ENCODE results near the gene CBX2. TPM values are rescaled to one million over a fixed set of nuclear protein-coding genes. Genes with fewer than 3 reads are reported as not detected.
"Not testable (repeated sequence)": the region's sequence is repeated elsewhere in the genome, so short reads cannot be mapped to it uniquely, and the experiment has no call there.

Gene CBX2
- total RNA-seq, 2 experiments from 2014 or later, result 2.5 to 3.1 TPM

DNA sequence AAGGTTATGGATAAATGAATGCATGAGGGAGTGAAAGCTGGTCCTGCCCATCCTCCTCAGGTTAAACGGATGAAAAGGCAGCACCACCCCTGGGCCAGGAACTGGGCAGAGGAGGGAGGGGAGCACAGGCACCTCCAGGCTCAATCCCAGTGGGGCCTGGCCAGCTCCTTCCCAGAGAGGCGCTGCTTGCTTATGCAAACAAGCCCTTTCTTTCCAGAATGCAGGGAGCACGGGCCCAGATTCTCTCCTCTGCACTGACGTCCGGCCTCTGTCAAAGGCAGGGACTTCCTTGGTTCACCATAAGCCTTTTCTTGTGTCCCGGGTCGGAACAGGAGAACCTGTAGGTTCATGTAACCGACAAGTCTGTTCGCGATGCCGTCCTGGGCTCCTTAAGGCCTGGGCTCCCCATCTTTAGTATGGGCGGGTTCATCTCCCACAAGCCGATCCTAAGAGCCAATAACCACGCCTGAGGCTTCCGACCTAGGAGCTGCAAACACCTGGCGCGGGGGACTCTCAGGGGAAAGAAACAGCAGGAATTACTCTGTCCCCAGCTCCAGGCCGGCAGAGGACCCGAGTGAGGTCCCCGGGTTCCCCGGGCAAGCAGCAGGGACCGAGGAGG, 30.9 kb upstream of the CBX2 start:
- Mint-ChIP-seq H3K27ac (no peak overlapping the region), H3K36me3 (no peaks in the 10 kb centered on the region), H3K9me3 (no peaks in the 10 kb centered on the region), H3K27me3 (peaks cover 41% of the 10 kb centered on the region), H3K4me1 (ENCODE audit: low read depth) (peaks cover 24% of the 10 kb centered on the region), H3K4me3 (no peak overlapping the region)
- intact Hi-C loops (cut with micrococcal nuclease), result loop anchor here (2.0 to 5.0 kb wide), 5 partner anchors 32 to 245 kb away; partner anchors contain the start of genes CBX2, CBX4 and CBX8
- DNase-seq, result no peak
- POLR2A ChIA-PET, result no interaction called here
- CTCF ChIA-PET, result interaction anchor here (0.6 to 2.8 kb wide), 9 partner anchors 11 to 101 kb away, joined by 3 to 14 read pairs (median 6); no protein-coding TSS in a partner anchor

DNA sequence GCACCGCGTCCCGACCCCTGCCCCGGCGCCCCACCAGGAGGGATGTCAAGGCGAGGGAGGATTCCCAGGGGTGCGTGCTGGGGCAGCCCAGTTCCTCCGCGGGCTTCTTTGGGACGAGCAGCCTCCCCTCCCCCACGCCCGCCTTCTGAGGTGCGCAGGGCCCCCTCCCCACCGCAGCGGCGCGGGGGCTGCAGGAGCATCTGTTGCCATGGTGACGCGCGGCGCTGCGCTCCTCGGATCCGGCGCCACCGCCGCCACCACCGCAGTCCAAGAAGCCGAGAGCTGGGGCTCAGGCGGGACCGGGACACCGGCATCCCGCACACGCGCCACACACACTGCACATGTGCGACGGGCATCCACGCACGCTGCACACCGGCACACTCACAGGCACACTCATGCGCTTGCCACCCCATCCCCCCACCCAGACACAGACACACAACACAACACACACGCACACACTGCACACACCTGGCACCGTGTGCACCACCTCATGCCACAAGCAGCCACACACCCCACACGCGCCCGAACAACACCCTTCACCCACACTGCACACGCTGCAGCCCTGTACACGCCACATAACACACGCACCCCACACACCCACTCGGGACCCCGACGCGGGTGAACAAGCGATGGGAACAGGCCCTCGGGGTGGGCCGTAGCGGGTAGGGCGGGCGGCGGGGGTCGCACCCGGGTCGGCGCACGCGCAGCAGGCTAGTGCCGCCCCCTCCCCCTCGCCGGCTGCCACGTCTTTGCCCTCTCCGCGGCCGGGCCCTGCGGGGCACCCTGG, 30.2 kb upstream of the CBX2 start:
- intact Hi-C loops (cut with micrococcal nuclease), result loop anchor here (2.0 to 5.0 kb wide), 5 partner anchors 31 to 245 kb away; partner anchors contain the start of genes CBX2, CBX4 and CBX8
- POLR2A ChIA-PET, result no interaction called here
- no peak for DNase-seq
- no peaks in the 10 kb centered on the region for H3K9me3 Mint-ChIP-seq
- H3K4me3 Mint-ChIP-seq, result no peak overlapping the region
- H3K36me3 Mint-ChIP-seq, result no peaks in the 10 kb centered on the region
- H3K27me3 Mint-ChIP-seq, result peaks cover 41% of the 10 kb centered on the region
- CTCF ChIA-PET, result interaction anchor here (1.0 to 2.8 kb wide), 2 partner anchors 57 to 88 kb away, joined by 3 to 14 read pairs; no protein-coding TSS in a partner anchor
- peaks cover 24% of the 10 kb centered on the region for H3K4me1 Mint-ChIP-seq (ENCODE audit: low read depth)
- no peak overlapping the region for H3K27ac Mint-ChIP-seq

GRCh38 chr17:79748295-79749099, 29.5 kb upstream of the CBX2 start:
- intact Hi-C loops (cut with micrococcal nuclease), result loop anchor here (5.0 kb wide), 3 partner anchors 49 to 244 kb away; partner anchors contain the start of genes CBX4 and CBX8
- no peak for DNase-seq
- Mint-ChIP-seq H3K9me3 (no peaks in the 10 kb centered on the region), H3K4me3 (no peak overlapping the region), H3K27ac (no peak overlapping the region), H3K4me1 (ENCODE audit: low read depth) (peaks cover 24% of the 10 kb centered on the region), H3K36me3 (no peaks in the 10 kb centered on the region), H3K27me3 (peaks cover 44% of the 10 kb centered on the region)
- ChIA-PET CTCF (no interaction called here), POLR2A (no interaction called here)

- H3K36me3 Mint-ChIP-seq, result no peaks in the 10 kb centered on the region
- H3K4me3 Mint-ChIP-seq, result no peak overlapping the region
- H3K4me1 Mint-ChIP-seq (ENCODE audit: low read depth), result peaks cover 24% of the 10 kb centered on the region
- H3K27ac Mint-ChIP-seq, result no peak overlapping the region
- intact Hi-C loops (cut with micrococcal nuclease), result loop anchor here (5.0 kb wide), 3 partner anchors 48 to 243 kb away; partner anchors contain the start of genes CBX4 and CBX8
- DNase-seq, result no peak
- ChIA-PET POLR2A (no interaction called here), CTCF (interaction anchor here (1.7 kb wide), 1 partner anchor 243 kb away, joined by 3 read pairs; no protein-coding TSS in a partner anchor)
- no peaks in the 10 kb centered on the region for H3K9me3 Mint-ChIP-seq
- H3K27me3 Mint-ChIP-seq, result peaks cover 45% of the 10 kb centered on the region
Observed at GRCh38 chr17:79749156-79749815, 28.7 kb upstream of the CBX2 start.

- DNase-seq, result no peak
- peaks cover 24% of the 10 kb centered on the region for H3K4me1 Mint-ChIP-seq (ENCODE audit: low read depth)
- CTCF ChIA-PET, result interaction anchor here (1.7 kb wide), 1 partner anchor 242 kb away, joined by 3 read pairs; no protein-coding TSS in a partner anchor
- no peak overlapping the region for H3K4me3 Mint-ChIP-seq
- no peaks in the 10 kb centered on the region for H3K9me3 Mint-ChIP-seq
- no peak overlapping the region for H3K27ac Mint-ChIP-seq
- no peaks in the 10 kb centered on the region for H3K36me3 Mint-ChIP-seq
- intact Hi-C loops (cut with micrococcal nuclease), result loop anchor here (5.0 kb wide), 3 partner anchors 47 to 242 kb away; partner anchors contain the start of genes CBX4 and CBX8
- POLR2A ChIA-PET, result no interaction called here
- H3K27me3 Mint-ChIP-seq, result peaks cover 45% of the 10 kb centered on the region
Observed at GRCh38 chr17:79749958-79750357, 28.0 kb upstream of the CBX2 start.

DNA sequence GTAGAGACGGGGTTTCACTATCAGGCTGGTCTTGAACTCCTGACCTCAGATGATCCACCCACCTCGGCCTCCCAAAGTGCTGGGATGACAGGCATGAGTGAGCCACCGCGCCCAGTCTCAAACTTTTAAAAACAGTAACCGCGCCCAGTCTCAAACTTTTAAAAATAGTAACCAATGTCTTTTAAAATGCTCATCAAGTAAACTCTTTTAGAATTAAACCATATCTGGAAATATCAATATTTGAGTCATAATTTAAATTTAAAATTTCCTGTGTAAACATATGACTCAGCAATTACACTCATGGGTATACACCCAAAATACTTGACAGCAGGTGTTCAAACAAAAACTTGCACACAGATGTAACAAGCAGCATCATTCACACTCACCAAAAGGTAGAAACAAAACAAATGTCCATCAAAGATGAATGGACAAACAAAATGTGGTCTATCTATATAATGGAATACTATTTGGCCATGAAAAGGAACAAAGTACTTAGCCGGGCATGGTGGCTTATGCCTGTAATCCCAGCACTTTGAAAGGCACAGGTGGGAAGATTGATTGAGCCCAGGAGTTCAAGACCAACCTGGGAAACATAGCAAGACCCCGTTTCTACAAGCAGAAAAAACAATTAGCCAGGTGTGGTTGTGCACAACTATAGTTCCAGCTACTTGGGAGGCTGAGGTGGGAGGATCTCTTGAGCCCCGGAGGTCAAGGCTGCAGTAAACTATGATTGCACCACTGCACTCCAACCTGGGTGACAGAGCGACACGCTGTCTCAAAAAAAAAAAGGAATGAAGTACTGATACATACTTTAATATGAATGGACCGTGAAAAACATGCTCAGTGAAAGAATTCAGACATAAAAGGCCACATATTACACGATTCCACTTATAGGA, 27.1 kb upstream of the CBX2 start:
- CTCF ChIA-PET, result interaction anchor here (1.1 to 2.4 kb wide), 4 partner anchors 7 to 241 kb away, joined by 3 to 10 read pairs (median 6); no protein-coding TSS in a partner anchor
- intact Hi-C loops (cut with micrococcal nuclease), result no loop called here
- Mint-ChIP-seq H3K9me3 (no peaks in the 10 kb centered on the region), H3K4me3 (no peak overlapping the region), H3K4me1 (ENCODE audit: low read depth) (peaks cover 18% of the 10 kb centered on the region), H3K27ac (no peak overlapping the region), H3K27me3 (peaks cover 44% of the 10 kb centered on the region), H3K36me3 (no peaks in the 10 kb centered on the region)
- POLR2A ChIA-PET, result no interaction called here
- no peak for DNase-seq

DNA sequence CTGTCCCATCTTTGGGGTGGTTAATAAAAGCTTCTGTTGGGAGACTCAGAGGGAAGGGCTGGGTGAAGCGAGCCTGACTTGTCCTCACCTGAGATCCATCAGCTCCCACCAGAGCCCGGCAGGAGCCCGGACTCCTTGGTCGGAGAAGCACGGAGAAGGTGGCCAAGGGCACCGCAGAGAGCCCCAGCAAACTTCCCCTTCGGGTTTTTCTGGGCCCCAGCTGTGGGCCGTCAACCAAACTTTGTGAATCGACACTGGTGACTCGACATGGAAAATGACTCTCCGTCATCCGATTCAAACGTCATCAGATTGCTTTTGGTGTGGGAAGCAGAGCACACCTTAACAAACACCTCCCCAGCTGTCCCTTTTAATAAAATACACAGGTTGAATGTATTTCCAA, 25.8 kb upstream of the CBX2 start:
- ChIA-PET CTCF (interaction anchor here (0.7 to 2.4 kb wide), 5 partner anchors 9 to 59 kb away, joined by 3 to 10 read pairs (median 5); no protein-coding TSS in a partner anchor), POLR2A (interaction anchor here (0.6 kb wide), 1 partner anchor 22 kb away, joined by 3 read pairs; no protein-coding TSS in a partner anchor)
- peaks cover 13% of the 10 kb centered on the region for H3K4me1 Mint-ChIP-seq (ENCODE audit: low read depth)
- intact Hi-C loops (cut with micrococcal nuclease), result no loop called here
- peaks cover 34% of the 10 kb centered on the region for H3K27me3 Mint-ChIP-seq
- no peak overlapping the region for H3K27ac Mint-ChIP-seq
- H3K36me3 Mint-ChIP-seq, result no peaks in the 10 kb centered on the region
- H3K9me3 Mint-ChIP-seq, result no peaks in the 10 kb centered on the region
- DNase-seq, result peak; percentile 64
- H3K4me3 Mint-ChIP-seq, result no peak overlapping the region

DNA sequence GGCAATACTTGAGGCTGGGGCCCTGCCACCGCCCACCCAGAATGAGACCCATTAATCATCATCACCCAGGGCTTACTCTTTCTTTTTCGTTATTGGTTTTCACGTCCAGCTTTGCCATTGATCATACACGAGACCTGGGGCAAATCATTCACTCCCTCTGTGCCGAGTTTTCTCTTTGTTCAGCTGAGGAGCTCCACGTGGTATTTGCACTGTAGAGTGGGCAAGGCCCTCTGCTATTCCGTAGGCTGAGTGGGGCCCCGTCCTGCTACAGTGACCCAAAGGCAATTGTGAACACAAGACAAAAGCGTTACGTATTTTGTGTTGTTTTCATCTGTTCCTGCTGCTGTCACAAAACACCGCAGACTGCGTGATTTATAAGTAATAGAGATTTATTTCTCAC, 23.6 kb upstream of the CBX2 start:
- Mint-ChIP-seq H3K36me3 (no peaks in the 10 kb centered on the region), H3K27me3 (peaks cover 31% of the 10 kb centered on the region), H3K27ac (no peak overlapping the region), H3K4me1 (ENCODE audit: low read depth) (peaks cover 9% of the 10 kb centered on the region), H3K9me3 (no peaks in the 10 kb centered on the region), H3K4me3 (no peak overlapping the region)
- ChIA-PET CTCF (no interaction called here), POLR2A (no interaction called here)
- intact Hi-C loops (cut with micrococcal nuclease), result no loop called here
- DNase-seq, result no peak

DNA sequence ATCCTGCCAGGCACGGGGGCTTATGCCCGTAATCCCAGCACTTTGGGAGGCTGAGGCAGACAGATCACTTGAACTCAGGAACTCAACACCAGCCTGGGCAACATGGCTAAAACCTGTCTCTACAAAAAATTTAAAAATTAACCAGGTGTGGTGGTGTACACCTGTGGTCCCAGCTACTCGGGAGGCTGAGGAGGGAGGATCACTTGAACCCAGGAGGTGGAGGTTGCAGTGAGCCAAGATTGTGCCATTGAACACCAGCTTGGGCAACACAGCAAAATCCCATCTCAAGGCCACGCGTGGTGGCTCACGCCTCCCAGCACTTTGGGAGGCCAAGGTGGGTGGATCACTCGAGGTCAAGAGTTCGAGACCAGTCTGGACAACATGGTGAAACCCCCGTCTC, 23.0 kb upstream of the CBX2 start:
- H3K4me1 Mint-ChIP-seq (ENCODE audit: low read depth); DNase-seq; H3K4me3 Mint-ChIP-seq; H3K27ac Mint-ChIP-seq; H3K36me3 Mint-ChIP-seq; POLR2A ChIA-PET; H3K9me3 Mint-ChIP-seq; intact Hi-C loops (cut with micrococcal nuclease): not testable (repeated sequence)
- H3K27me3 Mint-ChIP-seq, result peaks cover 26% of the 10 kb centered on the region
- CTCF ChIA-PET, result interaction anchor here (1.5 kb wide), 1 partner anchor 9 kb away, joined by 4 read pairs; no protein-coding TSS in a partner anchor

GRCh38 chr17:79755591-79755990, 22.4 kb upstream of the CBX2 start:
- CTCF ChIA-PET, result interaction anchor here (1.5 kb wide), 1 partner anchor 10 kb away, joined by 4 read pairs; no protein-coding TSS in a partner anchor
- intact Hi-C loops (cut with micrococcal nuclease), result no loop called here
- POLR2A ChIA-PET, result no interaction called here

More at GRCh38 chr17:79755591-79755990, 22.4 kb upstream of the CBX2 start:
- Mint-ChIP-seq H3K4me1 (ENCODE audit: low read depth) (peaks cover 9% of the 10 kb centered on the region), H3K4me3 (no peak overlapping the region), H3K27me3 (peaks cover 24% of the 10 kb centered on the region), H3K27ac (no peak overlapping the region), H3K36me3 (no peaks in the 10 kb centered on the region), H3K9me3 (no peaks in the 10 kb centered on the region)
- DNase-seq, result no peak

Data from activated CD4-positive, alpha-beta memory T cell treated with anti-CD3 and anti-CD28 coated beads for 36 hours (primary cell).